Panc1 (cell line): ENCODE measurements around the gene DNAAF3. TPM values are rescaled to one million over a fixed set of nuclear protein-coding genes. Genes with fewer than 3 reads are reported as not detected.

ENCODE experiments used
- ATAC-seq: fragments of 200-7000 bp; cut with Tn5 transposase; 2 replicates; pipeline ENCODE4 v1.9.1; 2020; ENCODE audit warnings: mild to moderate bottlenecking, moderate library complexity
- BruUV-seq: library from RNA; stranded (reverse); fragments of 400-500 nt; replicated peaks from 2 replicates; lab custom pipeline; 2021; lab: Mats Ljungman, UMichigan
- CTCF ChIA-PET: fragments of 300-600 bp; sonication (Branson Sonifier 250); formaldehyde crosslinking; loops from one replicate; lab custom pipeline; 2022; ENCODE audit warnings: antibody characterized with exemption; lab: Charles Lee
- POLR2A ChIA-PET: fragments of 300-600 bp; sonication (Branson Sonifier 250); formaldehyde crosslinking; loops from one replicate; lab custom pipeline; 2022; ENCODE audit warnings: antibody characterized with exemption; lab: Charles Lee
- DNase-seq: peaks from one replicate; pipeline ENCODE4 v3.0.0-alpha.2; 2010; ENCODE audit warnings: low read depth, low spot score
- H3K27ac ChIP-seq: 2 replicates; pipeline ENCODE4 v1.5.1; 2011; ENCODE audit warnings: mild to moderate bottlenecking, low read length, inconsistent platforms
- H3K27me3 ChIP-seq: fragments of 200-500 bp; sonication (Bioruptor generic); 2 replicates; pipeline ENCODE4 v1.6.0; 2014; ENCODE audit warnings: low read length, inconsistent platforms; ENCODE audit not compliant: control insufficient read depth, insufficient read depth
- H3K36me3 ChIP-seq: fragments of 200-500 bp; sonication (Bioruptor generic); 2 replicates; pipeline ENCODE4 v1.5.1; 2014; ENCODE audit warnings: inconsistent platforms, mild to moderate bottlenecking, low read length, moderate library complexity; ENCODE audit not compliant: control insufficient read depth, insufficient read depth
- H3K4me1 ChIP-seq: 2 replicates; pipeline ENCODE4 v1.5.1; 2011; ENCODE audit warnings: inconsistent platforms, mild to moderate bottlenecking, low read length, moderate library complexity; ENCODE audit not compliant: control insufficient read depth, insufficient read depth
- H3K4me3 ChIP-seq, 2 experiments: 2 replicates each; pipeline ENCODE4 v1.5.1; 2011 to 2012; ENCODE audit warnings: low read depth in 2 of 2, low read length in 2 of 2, mild to moderate bottlenecking in 2 of 2, inconsistent platforms in 1 of 2, moderate library complexity in 1 of 2
- H3K9me3 ChIP-seq: fragments of 200-500 bp; sonication (Bioruptor generic); 2 replicates; pipeline ENCODE4 v1.5.1; 2014; ENCODE audit warnings: low read depth, mild to moderate bottlenecking, inconsistent platforms, low read length, moderate library complexity; ENCODE audit not compliant: control insufficient read depth, insufficient read depth
- CTCF ChIP-seq: fragments of 450-650 bp; IDR thresholded peaks from 2 replicates; pipeline ENCODE4 v1.5.1; 2017; ENCODE audit warnings: mild to moderate bottlenecking
- POLR2AphosphoS5 ChIP-seq: IDR thresholded peaks from 2 replicates; pipeline ENCODE4 v1.6.1; 2012; ENCODE audit warnings: mild to moderate bottlenecking, low read depth, low read length, moderate library complexity
- REST ChIP-seq, 2 experiments: IDR thresholded peaks; 2 replicates each; pipeline ENCODE4 v1.6.1; 2011 to 2012; ENCODE audit warnings: low read depth in 2 of 2, control low read depth in 1 of 2, low read length in 1 of 2, mild to moderate bottlenecking in 1 of 2, moderate library complexity in 1 of 2; ENCODE audit not compliant: insufficient read depth in 1 of 2
- SIN3A ChIP-seq: IDR thresholded peaks from 2 replicates; pipeline ENCODE4 v1.6.1; 2012; ENCODE audit warnings: low read depth, mild to moderate bottlenecking, low read length, moderate library complexity, borderline replicate concordance; ENCODE audit not compliant: insufficient read depth
- TCF7L2 ChIP-seq: IDR thresholded peaks from 2 replicates; pipeline ENCODE4 v1.6.1; 2011; ENCODE audit warnings: mild to moderate bottlenecking, low read depth, low read length, inconsistent platforms
- in situ Hi-C: cut with HindIII; loops from 2 replicates; pipeline ENCODE4 v1.10.0; 2016; ENCODE audit warnings: low sequenced_read_pairs, low pct_unique_long_range_greater_than_20kb
- intact Hi-C: fragments of 100-400 bp; cut with micrococcal nuclease; formaldehyde crosslinking; loops from one replicate; pipeline ENCODE4 v1.10.0; 2022; ENCODE audit not compliant: unreplicated experiment
- total RNA-seq: library from RNA; stranded (reverse); gene quantifications from one replicate; pipeline ENCODE4 v1.2.1, GENCODE V29; 2021; ENCODE audit not compliant: unreplicated experiment

Gene DNAAF3
- total RNA-seq, 1 experiment from 2014 or later = 12.4 TPM

DNA sequence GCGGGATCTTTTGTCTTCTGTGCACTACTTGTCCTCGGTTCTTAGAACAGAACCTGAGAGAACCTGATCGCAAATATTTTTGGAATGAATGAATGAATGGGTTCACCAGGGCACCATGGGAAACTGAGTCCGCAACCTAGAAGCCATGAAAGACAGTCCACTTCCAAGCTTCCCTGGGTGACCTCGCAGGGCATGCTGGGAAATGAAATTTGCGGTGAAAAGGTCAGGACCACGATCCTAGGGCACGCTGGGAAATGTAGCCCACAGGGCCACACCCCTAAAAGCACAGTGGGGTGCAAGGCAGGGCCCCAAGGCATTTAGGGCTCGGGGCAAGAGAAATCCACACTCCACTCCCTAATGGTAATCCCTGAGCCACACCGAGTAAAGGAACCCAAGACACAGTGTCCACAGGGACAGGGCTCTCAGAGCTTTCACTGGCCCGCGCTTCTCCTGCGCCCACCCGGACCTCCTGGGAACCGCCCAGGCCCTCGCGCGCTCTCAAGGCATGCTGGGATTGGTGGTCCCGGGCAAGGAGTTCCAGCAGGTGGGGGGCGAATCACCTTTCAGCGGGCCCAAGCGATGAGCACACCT, 47.9 kb downstream of the DNAAF3 start:
- no peaks in the 10 kb centered on the region for H3K27me3 ChIP-seq
- H3K27ac ChIP-seq = peak overlapping the region; percentile 90
- peaks cover 28% of the 10 kb centered on the region for H3K4me1 ChIP-seq
- no peaks in the 10 kb centered on the region for H3K9me3 ChIP-seq
- intact Hi-C loops (no loop called here), in situ Hi-C loops (no loop called here)
- no TSS peak for BruUV-seq
- ATAC-seq = no peak
- ChIA-PET CTCF (no interaction called here), POLR2A (interaction anchor here (0.6 to 0.7 kb wide), 2 partner anchors 42 to 157 kb away, joined by 3 to 11 read pairs; no protein-coding TSS in a partner anchor)
- no peak for TF ChIP-seq REST (IDR thresholded peaks at IDR 0.05; ENCODE audit: insufficient read depth in 1 of 2, low read depth in 2 of 2, low read length in 1 of 2)
- TF ChIP-seq SIN3A = no peak
- no peak for TF ChIP-seq POLR2AphosphoS5
- TF ChIP-seq TCF7L2 = no peak
- no peak for TF ChIP-seq CTCF
- DNase-seq = no peak
- no peaks in the 10 kb centered on the region; the same call in 1 of the 2 replicates for H3K36me3 ChIP-seq
- peak overlapping the region; percentile 62 to 81 for H3K4me3 ChIP-seq

DNA sequence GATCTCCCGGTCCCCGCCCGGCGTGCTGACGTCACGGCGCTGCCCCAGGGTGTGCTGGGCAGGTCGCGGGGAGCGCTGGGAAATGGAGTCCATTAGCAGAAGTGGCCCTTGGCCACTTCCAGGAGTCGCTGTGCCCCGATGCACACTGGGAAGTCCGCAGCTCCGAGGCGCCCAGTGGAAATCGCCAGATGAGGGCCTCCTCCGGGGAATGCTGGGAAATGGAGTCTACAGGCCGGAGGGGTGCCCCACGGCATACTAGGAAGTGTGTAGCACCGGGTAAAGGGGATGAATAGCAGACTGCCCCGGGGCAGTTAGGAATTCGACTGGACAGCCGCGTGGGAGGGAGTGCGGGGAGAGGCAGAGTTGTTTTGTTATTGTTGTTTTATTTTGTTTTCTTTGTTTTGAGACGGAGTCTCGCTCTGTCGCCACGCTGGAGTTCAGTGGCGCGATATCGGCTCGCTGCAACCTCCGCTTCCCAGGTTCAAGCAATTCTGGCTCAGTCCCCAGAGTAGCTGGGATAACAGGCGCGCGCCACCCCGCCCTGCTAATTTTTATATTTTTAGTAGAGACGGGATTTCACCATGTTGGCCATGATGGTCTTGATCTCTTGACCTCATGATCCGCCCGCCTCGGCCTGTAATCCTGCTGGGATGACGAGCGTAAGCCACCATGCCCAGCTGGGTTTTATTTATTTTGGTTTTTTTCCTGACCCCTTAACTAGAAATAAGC, 48.6 kb downstream of the DNAAF3 start:
- Histone ChIP-seq H3K27me3 (no peaks in the 10 kb centered on the region), H3K4me1 (peaks cover 34% of the 10 kb centered on the region), H3K4me3 (peak overlapping the region; percentile 62 to 81), H3K27ac (peak overlapping the region; percentile 90), H3K9me3 (no peaks in the 10 kb centered on the region), H3K36me3 (no peaks in the 10 kb centered on the region; the same call in 1 of the 2 replicates)
- peak; percentile 89 for DNase-seq
- ChIA-PET CTCF (no interaction called here), POLR2A (interaction anchor here (0.5 to 0.7 kb wide), 3 partner anchors 43 to 209 kb away, joined by 3 to 11 read pairs (median 4); no protein-coding TSS in a partner anchor)
- intact Hi-C loops = no loop called here
- peak; percentile 96 for ATAC-seq
- in situ Hi-C loops = no loop called here
- TF ChIP-seq POLR2AphosphoS5 = peak; percentile 88
- TF ChIP-seq SIN3A = no peak; the same call in 1 of the 2 replicates
- no peak for TF ChIP-seq TCF7L2
- TF ChIP-seq REST (IDR thresholded peaks at IDR 0.05; ENCODE audit: insufficient read depth in 1 of 2, low read depth in 2 of 2, low read length in 1 of 2) = peak in 1 of 2 experiments; percentile 61; a peak in 1 of 4 replicates
- TSS peak; percentile 93 for BruUV-seq
